Measurements from ENCODE around the gene ZBTB33.
A peak's percentile ranks its signal among the peaks of the same experiment; 100 is the strongest.

The ZBTB33 gene

GRCh38 chrX:120250522-120251271, at the start of gene ZBTB33:
Gene ZBTB33, plus strand, starts transcription at chrX:120250812. Its CDS starts 2,604 bp downstream, at chrX:120253416.
- peak; percentile 84 to 88 for DNase-seq

- DNase-seq = no peak
These were observed 49.8 kb upstream of the ZBTB33 start for GRCh38 chrX:120200851-120201250.

GRCh38 chrX:120205816-120206753, 44.5 kb upstream of the ZBTB33 start:
- DNase-seq = no peak

- DNase-seq = no peak
These were observed 43.5 kb upstream of the ZBTB33 start for GRCh38 chrX:120207009-120207605.

- DNase-seq = peak; percentile 48 to 56
These were observed 37.0 kb upstream of the ZBTB33 start for GRCh38 chrX:120213438-120214265.

- DNase-seq = no peak
These were observed 27.2 kb upstream of the ZBTB33 start for GRCh38 chrX:120223374-120223773.

GRCh38 chrX:120224388-120224787, 26.2 kb upstream of the ZBTB33 start:
- DNase-seq = no peak

- DNase-seq = no peak
These were observed 22.3 kb upstream of the ZBTB33 start for GRCh38 chrX:120228187-120228908.

GRCh38 chrX:120235284-120235683, 15.3 kb upstream of the ZBTB33 start:
- DNase-seq = no peak

- no peak for DNase-seq
These were observed 13.7 kb upstream of the ZBTB33 start for GRCh38 chrX:120236687-120237479.

- no peak for DNase-seq
These were observed 11.7 kb upstream of the ZBTB33 start for GRCh38 chrX:120238933-120239332.

GRCh38 chrX:120242813-120243212, 7.8 kb upstream of the ZBTB33 start:
- no peak for DNase-seq

- no peak for DNase-seq
These were observed 6.2 kb upstream of the ZBTB33 start for GRCh38 chrX:120244395-120244734.

GRCh38 chrX:120244735-120245498, 5.7 kb upstream of the ZBTB33 start:
- DNase-seq = peak; percentile 67 to 69

- peak in 1 of 2 donors; percentile 17 for DNase-seq
These were observed 929 bp downstream of the ZBTB33 start for GRCh38 chrX:120251471-120252011.

GRCh38 chrX:120253784-120254183, 3.2 kb downstream of the ZBTB33 start:
- DNase-seq = no peak

- DNase-seq = no peak
These were observed 9.8 kb downstream of the ZBTB33 start for GRCh38 chrX:120260369-120260768.

- no peak for DNase-seq
These were observed 12.5 kb downstream of the ZBTB33 start for GRCh38 chrX:120262859-120263708.

GRCh38 chrX:120264341-120264740, 13.7 kb downstream of the ZBTB33 start:
- no peak for DNase-seq
